ENCODE results near the gene KNDC1. TPM values are rescaled to one million over a fixed set of nuclear protein-coding genes. Genes with fewer than 3 reads are reported as not detected.

Gene KNDC1
- total and polyA plus RNA-seq, 2 donors (not counting 3 experiments of a cell fraction or from before 2014, with no cell fraction given): not detected

- H3K27ac ChIP-seq (ENCODE audit: insufficient read depth, low read depth, low read length): no peak overlapping the region
- no peak overlapping the region for H3K4me2 ChIP-seq (ENCODE audit: insufficient read depth, low read length)
- no peak for FAIRE-seq
- H3K27me3 ChIP-seq (ENCODE audit: control insufficient read depth in 2 of 2, insufficient read depth in 2 of 2, low read length in 2 of 2): no peaks in the 10 kb centered on the region
- H3K4me1 ChIP-seq (ENCODE audit: control insufficient read depth, extremely low read depth, insufficient read depth, low read length): peaks cover 1% of the 10 kb centered on the region
- no peak for DNase-seq (ENCODE audit: low read depth, low spot score)
- H3K9me3 ChIP-seq (replicated peaks; ENCODE audit: control insufficient read depth, insufficient read depth, low read length): no peaks in the 10 kb centered on the region
- ChIA-PET POLR2A (no interaction called here), CTCF (no interaction called here)
- H2AFZ ChIP-seq (ENCODE audit: low read depth, low read length): no peak overlapping the region
- no peak overlapping the region for H3K9ac ChIP-seq (replicated peaks; ENCODE audit: extremely low read depth, insufficient read depth, low read length)
- no peaks in the 10 kb centered on the region for H3K79me2 ChIP-seq (ENCODE audit: control insufficient read depth, insufficient read depth, low read length)
- H3K9me1 ChIP-seq (replicated peaks; ENCODE audit: control insufficient read depth, extremely low read depth, insufficient read depth, low read length): no peaks in the 10 kb centered on the region
- TF ChIP-seq FOS (IDR thresholded peaks at IDR 0.05; ENCODE audit: borderline replicate concordance, insufficient read depth, low read length): no peak
- no peak for TF ChIP-seq POLR2A (IDR thresholded peaks at IDR 0.05; ENCODE audit: low read depth, low read length)
- no peak for TF ChIP-seq GATA2 (IDR thresholded peaks at IDR 0.05; ENCODE audit: insufficient read depth, insufficient read length, low read depth, low read length)
- TF ChIP-seq CTCF (IDR thresholded peaks at IDR 0.05; ENCODE audit: extremely low read depth in 1 of 2, insufficient read depth in 1 of 2, low read depth in 1 of 2, low read length in 2 of 2): no peak
- no peak for TF ChIP-seq POLR2AphosphoS5 (IDR thresholded peaks at IDR 0.05; ENCODE audit: insufficient read depth, low read depth, low read length)
- TF ChIP-seq EZH2 (IDR thresholded peaks at IDR 0.05; ENCODE audit: borderline replicate concordance, low read depth, low read length, severe bottlenecking): no peak
- no peak for TF ChIP-seq MAX (IDR thresholded peaks at IDR 0.05; ENCODE audit: insufficient read depth, insufficient read length)
- no peak for TF ChIP-seq MYC (IDR thresholded peaks at IDR 0.05; ENCODE audit: low read depth, low read length)
- TF ChIP-seq JUN (IDR thresholded peaks at IDR 0.05; ENCODE audit: borderline replicate concordance, insufficient read depth, insufficient read length, low read depth): no peak
- no peaks in the 10 kb centered on the region for H3K36me3 ChIP-seq (ENCODE audit: control insufficient read depth in 2 of 2, extremely low read depth in 1 of 2, insufficient read depth in 2 of 2, low read length in 2 of 2)
- BruUV-seq (replicated peaks): no TSS peak
- dilution Hi-C loops (cut with MboI; ENCODE audit: extremely low pct_ligation_motif_present, low sequenced_read_pairs) (no loop called here), intact Hi-C loops (cut with micrococcal nuclease) (no loop called here)
- H3K4me3 ChIP-seq (replicated peaks in 1 of 3; ENCODE audit: insufficient read depth in 1 of 3, low read depth in 1 of 3, low read length in 3 of 3): no peak overlapping the region
- no peaks in the 10 kb centered on the region for H4K20me1 ChIP-seq (replicated peaks; ENCODE audit: control insufficient read depth, extremely low read depth, insufficient read depth, low read length)
Measured at GRCh38 chr10:133252223-133252552, 92.2 kb downstream of the KNDC1 start.
